ENCODE measurements around the gene RNF39.

The RNF39 gene

GRCh38 chr6:30071858-30072257 lies 3.7 kb downstream of the RNF39 start:
- Mint-ChIP-seq H3K27me3 (ENCODE audit: low read depth) (peaks cover 89% of the 10 kb centered on the region), H3K4me3 (peak overlapping the region; percentile 19 to 48 (median 31)), H3K4me1 (peaks cover 32% of the 10 kb centered on the region), H3K9me3 (no peaks in the 10 kb centered on the region), H3K27ac (no peak overlapping the region), H3K36me3 (ENCODE audit: low read depth) (peaks cover 44% of the 10 kb centered on the region)
- no peak for TF ChIP-seq CTCF (IDR thresholded peaks at IDR 0.05; ENCODE audit: unreplicated experiment in 3 of 3)

DNA sequence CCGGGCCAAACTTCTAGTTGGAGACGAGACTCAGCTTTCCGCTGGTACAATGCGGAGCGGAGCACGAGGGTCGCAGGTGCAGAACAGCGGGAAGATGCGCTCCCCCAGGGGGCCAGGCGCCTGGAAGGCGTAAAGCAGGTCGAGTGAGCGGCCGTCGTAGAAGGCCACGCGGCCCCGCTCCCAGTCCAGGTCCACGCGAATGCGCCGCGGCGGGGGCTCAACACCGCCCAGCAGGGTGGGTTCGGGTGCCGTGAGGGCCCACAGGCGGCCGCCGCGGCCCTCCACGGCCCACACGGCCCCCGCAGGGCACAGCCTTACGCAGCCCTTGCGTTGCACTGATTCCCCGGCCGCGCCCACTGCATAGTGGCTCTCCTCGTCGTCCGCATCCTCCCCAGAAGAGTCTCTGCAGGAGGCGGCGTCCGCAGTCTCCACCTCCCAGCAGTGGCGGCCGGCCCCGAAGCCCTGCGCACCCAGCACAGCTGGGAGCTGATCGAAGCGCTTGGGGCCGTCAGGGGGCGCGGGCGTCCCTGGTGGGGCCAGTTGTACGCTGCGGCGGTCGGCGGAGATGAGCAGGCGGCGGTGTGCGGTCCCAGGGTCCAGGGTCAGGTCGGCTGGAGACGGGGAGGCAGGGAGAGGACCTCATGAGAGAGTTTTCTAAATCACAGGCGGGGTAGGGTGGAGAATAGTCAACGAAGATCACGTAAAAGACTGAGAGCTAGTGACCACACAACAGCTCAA lies 4.3 kb downstream of the RNF39 start:
- Mint-ChIP-seq H3K27ac (no peak overlapping the region), H3K4me3 (peak overlapping the region; percentile 48 to 64 (median 62)), H3K9me3 (no peaks in the 10 kb centered on the region), H3K36me3 (ENCODE audit: low read depth) (peaks cover 44% of the 10 kb centered on the region), H3K27me3 (ENCODE audit: low read depth) (peaks cover 83% of the 10 kb centered on the region), H3K4me1 (peaks cover 38% of the 10 kb centered on the region)
- TF ChIP-seq CTCF (IDR thresholded peaks at IDR 0.05; ENCODE audit: unreplicated experiment in 3 of 3), result no peak

- Mint-ChIP-seq H3K27ac (peak overlapping the region; percentile 88 to 97 (median 90)), H3K4me3 (peak overlapping the region; percentile 89 to 94 (median 90)), H3K27me3 (ENCODE audit: low read depth) (peaks cover 48% of the 10 kb centered on the region), H3K4me1 (peaks cover 48% of the 10 kb centered on the region), H3K9me3 (no peaks in the 10 kb centered on the region), H3K36me3 (ENCODE audit: low read depth) (peaks cover 47% of the 10 kb centered on the region)
- no peak for TF ChIP-seq CTCF (IDR thresholded peaks at IDR 0.05; ENCODE audit: unreplicated experiment in 3 of 3)
Observed at GRCh38 chr6:30067460-30068139, 8.0 kb downstream of the RNF39 start.

- peak within 1 kb of the TSS; percentile 88 to 97 (median 90) for H3K27ac Mint-ChIP-seq
- H3K27me3 Mint-ChIP-seq (ENCODE audit: low read depth), result peaks cover 40% of the 10 kb centered on the region
- peaks cover 46% of the 10 kb centered on the region for H3K4me1 Mint-ChIP-seq
- no peaks in the 10 kb centered on the region for H3K9me3 Mint-ChIP-seq
- H3K36me3 Mint-ChIP-seq (ENCODE audit: low read depth), result peaks cover 43% of the 10 kb centered on the region
- peak within 1 kb of the TSS; percentile 89 to 94 (median 90) for H3K4me3 Mint-ChIP-seq
- TF ChIP-seq CTCF (IDR thresholded peaks at IDR 0.05; ENCODE audit: unreplicated experiment in 3 of 3), result no peak
Observed at GRCh38 chr6:30066577-30067459, 8.8 kb downstream of the RNF39 start, which contains the start of gene PPP1R11. TSS of gene PPP1R11 (plus strand) at chr6:30067198. CDS start at chr6:30067411, 213 bp downstream.

GRCh38 chr6:30066082-30066481 lies 9.5 kb downstream of the RNF39 start:
- H3K4me1 Mint-ChIP-seq, result peaks cover 48% of the 10 kb centered on the region
- peaks cover 43% of the 10 kb centered on the region for H3K36me3 Mint-ChIP-seq (ENCODE audit: low read depth)
- TF ChIP-seq CTCF (IDR thresholded peaks at IDR 0.05; ENCODE audit: unreplicated experiment in 3 of 3), result no peak
- peaks cover 33% of the 10 kb centered on the region for H3K27me3 Mint-ChIP-seq (ENCODE audit: low read depth)
- peak overlapping the region; percentile 89 to 94 (median 90) for H3K4me3 Mint-ChIP-seq
- no peaks in the 10 kb centered on the region for H3K9me3 Mint-ChIP-seq
- peak overlapping the region; percentile 88 to 97 (median 90) for H3K27ac Mint-ChIP-seq

All from nephron (organoid).